ENCODE data around the gene EIF4G3. TPM values are rescaled to one million over a fixed set of nuclear protein-coding genes. Genes with fewer than 3 reads are reported as not detected.

The EIF4G3 gene
- total and polyA plus RNA-seq, 2 of the 8 experiments (the other 6 are each of a cell fraction or from before 2014, with no cell fraction given), result 47.5 to 66.6 TPM

DNA sequence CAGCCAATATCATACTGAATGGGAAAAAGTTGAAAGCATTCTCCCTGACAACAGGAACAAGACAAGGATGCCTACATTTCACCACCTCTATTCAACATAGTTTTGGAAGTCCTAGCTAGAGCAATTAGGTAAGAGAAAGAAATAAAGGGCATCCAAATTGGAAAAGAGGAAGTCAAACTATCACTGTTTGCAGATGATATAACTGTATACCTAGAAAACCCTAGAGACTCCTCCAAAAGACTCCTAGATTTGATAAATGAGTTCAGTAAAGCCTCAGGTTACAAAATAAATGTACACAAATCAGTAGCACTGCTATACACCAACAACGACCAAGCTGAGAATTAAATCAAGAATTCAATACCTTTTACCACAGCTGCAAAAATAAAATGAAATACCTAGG lies 218.3 kb downstream of the EIF4G3 start (continued):
- TF ChIP-seq, protein P1, sequence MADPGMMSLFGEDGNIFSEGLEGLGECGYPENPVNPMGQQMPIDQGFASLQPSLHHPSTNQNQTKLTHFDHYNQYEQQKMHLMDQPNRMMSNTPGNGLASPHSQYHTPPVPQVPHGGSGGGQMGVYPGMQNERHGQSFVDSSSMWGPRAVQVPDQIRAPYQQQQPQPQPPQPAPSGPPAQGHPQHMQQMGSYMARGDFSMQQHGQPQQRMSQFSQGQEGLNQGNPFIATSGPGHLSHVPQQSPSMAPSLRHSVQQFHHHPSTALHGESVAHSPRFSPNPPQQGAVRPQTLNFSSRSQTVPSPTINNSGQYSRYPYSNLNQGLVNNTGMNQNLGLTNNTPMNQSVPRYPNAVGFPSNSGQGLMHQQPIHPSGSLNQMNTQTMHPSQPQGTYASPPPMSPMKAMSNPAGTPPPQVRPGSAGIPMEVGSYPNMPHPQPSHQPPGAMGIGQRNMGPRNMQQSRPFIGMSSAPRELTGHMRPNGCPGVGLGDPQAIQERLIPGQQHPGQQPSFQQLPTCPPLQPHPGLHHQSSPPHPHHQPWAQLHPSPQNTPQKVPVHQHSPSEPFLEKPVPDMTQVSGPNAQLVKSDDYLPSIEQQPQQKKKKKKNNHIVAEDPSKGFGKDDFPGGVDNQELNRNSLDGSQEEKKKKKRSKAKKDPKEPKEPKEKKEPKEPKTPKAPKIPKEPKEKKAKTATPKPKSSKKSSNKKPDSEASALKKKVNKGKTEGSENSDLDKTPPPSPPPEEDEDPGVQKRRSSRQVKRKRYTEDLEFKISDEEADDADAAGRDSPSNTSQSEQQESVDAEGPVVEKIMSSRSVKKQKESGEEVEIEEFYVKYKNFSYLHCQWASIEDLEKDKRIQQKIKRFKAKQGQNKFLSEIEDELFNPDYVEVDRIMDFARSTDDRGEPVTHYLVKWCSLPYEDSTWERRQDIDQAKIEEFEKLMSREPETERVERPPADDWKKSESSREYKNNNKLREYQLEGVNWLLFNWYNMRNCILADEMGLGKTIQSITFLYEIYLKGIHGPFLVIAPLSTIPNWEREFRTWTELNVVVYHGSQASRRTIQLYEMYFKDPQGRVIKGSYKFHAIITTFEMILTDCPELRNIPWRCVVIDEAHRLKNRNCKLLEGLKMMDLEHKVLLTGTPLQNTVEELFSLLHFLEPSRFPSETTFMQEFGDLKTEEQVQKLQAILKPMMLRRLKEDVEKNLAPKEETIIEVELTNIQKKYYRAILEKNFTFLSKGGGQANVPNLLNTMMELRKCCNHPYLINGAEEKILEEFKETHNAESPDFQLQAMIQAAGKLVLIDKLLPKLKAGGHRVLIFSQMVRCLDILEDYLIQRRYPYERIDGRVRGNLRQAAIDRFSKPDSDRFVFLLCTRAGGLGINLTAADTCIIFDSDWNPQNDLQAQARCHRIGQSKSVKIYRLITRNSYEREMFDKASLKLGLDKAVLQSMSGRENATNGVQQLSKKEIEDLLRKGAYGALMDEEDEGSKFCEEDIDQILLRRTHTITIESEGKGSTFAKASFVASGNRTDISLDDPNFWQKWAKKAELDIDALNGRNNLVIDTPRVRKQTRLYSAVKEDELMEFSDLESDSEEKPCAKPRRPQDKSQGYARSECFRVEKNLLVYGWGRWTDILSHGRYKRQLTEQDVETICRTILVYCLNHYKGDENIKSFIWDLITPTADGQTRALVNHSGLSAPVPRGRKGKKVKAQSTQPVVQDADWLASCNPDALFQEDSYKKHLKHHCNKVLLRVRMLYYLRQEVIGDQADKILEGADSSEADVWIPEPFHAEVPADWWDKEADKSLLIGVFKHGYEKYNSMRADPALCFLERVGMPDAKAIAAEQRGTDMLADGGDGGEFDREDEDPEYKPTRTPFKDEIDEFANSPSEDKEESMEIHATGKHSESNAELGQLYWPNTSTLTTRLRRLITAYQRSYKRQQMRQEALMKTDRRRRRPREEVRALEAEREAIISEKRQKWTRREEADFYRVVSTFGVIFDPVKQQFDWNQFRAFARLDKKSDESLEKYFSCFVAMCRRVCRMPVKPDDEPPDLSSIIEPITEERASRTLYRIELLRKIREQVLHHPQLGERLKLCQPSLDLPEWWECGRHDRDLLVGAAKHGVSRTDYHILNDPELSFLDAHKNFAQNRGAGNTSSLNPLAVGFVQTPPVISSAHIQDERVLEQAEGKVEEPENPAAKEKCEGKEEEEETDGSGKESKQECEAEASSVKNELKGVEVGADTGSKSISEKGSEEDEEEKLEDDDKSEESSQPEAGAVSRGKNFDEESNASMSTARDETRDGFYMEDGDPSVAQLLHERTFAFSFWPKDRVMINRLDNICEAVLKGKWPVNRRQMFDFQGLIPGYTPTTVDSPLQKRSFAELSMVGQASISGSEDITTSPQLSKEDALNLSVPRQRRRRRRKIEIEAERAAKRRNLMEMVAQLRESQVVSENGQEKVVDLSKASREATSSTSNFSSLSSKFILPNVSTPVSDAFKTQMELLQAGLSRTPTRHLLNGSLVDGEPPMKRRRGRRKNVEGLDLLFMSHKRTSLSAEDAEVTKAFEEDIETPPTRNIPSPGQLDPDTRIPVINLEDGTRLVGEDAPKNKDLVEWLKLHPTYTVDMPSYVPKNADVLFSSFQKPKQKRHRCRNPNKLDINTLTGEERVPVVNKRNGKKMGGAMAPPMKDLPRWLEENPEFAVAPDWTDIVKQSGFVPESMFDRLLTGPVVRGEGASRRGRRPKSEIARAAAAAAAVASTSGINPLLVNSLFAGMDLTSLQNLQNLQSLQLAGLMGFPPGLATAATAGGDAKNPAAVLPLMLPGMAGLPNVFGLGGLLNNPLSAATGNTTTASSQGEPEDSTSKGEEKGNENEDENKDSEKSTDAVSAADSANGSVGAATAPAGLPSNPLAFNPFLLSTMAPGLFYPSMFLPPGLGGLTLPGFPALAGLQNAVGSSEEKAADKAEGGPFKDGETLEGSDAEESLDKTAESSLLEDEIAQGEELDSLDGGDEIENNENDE (IDR thresholded peaks at IDR 0.05; ENCODE audit: insufficient replicate concordance, low read length), result no peak
- TF ChIP-seq TBP (IDR thresholded peaks at IDR 0.05; ENCODE audit: low read depth, low read length), result no peak
